ENCODE results near the gene NRIP1.

NRIP1 gene

DNA sequence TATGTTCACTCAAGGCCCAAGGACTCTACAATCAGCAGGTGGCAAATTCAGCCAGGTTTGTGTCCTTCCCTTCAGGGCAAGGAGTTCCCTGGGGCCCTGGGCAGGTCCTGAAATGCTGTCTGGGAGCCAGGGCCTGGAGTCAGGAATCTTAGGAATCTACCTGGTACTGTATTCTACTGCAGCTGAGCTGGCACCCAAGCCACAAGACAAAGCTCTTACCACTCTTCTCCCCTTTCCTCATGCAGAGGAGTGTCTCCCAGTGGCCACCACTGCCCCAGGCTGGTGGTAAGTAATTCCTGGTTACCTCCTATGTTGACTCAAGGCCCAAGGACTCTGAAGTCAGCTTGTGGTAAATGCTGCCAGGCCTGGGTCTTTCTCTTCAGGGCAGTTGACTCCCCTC lies 153.4 kb downstream of the NRIP1 start:
- DNase-seq: no peak
